Colon (tissue), 2 donors: ENCODE measurements around the gene CAP1.

Experiments
- FAIRE-seq: peaks from 2 replicates; lab custom pipeline; 2012; peaks lifted over from hg19 to GRCh38; lab: Jason Lieb, UNC
- donor health status: control.
- donor health status: control.

Gene CAP1

DNA sequence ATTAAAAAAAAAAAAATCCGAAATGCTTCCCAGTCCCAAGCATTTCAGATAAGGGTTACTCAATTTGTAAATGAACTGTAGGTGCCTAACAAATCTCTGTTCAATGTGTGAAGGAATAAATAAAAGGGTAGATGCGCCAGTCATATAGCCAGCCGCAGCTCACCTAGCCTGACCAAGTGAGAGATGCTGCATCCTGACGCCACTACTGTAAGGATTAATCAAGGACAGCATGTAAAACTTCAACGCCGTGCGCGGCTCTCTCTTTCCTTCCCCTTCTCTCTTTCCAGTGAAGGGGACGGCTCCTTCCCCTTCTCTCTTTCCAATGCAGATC lies 56.1 kb downstream of the CAP1 start:
- no peak for FAIRE-seq

DNA sequence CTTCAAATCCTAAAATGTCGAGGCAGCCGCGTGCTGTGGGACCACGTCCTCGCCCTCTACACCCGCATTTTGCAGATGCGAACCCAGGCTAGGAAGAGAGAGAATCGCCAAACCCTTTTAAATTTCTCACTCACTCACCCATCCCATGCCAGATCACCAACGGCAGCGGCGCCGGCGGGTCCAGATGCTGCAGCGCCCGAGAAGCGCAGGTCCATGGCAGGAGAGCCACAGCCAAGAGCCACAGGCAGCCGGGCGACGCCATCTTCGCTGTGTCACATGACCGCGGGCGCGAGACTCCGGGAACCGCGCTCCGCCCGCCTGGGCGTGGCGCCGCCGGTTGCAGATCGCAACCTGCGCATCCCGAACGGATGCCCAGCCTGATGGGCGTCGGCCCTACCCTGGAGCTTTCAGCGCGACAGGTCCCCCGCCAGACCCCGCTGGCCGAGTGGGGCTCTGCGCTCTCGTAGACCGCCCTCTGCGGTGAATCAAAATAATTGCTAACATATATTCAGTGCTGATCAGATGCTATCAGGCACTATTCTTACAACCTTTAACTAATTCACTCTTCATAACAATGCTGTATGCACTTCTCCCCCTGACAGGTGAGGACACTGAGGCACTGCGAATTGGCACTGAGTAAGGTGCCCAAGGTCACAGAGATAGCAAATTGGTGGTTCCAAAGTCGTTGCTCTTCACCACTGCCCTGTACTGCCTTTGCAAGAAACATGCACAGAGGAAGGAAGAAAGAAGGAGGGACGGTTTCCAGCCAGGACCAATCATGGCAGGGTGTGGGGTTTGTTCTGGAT lies 56.7 kb downstream of the CAP1 start, which contains the start of gene PPT1:
PPT1 (minus strand) TSS at position 276 of the 806 bp plus-strand sequence; CDS start at position 262, 14 bp downstream.
- FAIRE-seq: no peak

DNA sequence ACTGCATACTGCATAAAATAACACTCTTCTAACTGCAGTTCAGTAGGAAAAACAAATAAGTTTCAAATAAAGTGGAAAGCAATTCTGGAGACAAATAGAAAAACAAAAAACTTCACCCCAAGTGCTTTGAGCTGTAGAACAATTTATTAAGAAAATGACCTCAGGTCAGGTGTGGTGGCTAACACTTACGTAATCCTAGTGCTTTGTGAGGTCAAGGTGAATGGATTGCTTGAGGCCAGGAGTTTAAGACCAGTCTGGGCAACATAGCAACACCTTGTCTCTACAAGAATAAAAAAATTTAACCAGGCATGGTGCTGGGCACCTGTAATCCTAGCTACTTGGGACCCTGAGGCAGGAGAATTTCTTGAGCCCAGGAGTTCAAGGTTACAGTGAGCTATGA lies 61.5 kb downstream of the CAP1 start:
- no peak for FAIRE-seq

DNA sequence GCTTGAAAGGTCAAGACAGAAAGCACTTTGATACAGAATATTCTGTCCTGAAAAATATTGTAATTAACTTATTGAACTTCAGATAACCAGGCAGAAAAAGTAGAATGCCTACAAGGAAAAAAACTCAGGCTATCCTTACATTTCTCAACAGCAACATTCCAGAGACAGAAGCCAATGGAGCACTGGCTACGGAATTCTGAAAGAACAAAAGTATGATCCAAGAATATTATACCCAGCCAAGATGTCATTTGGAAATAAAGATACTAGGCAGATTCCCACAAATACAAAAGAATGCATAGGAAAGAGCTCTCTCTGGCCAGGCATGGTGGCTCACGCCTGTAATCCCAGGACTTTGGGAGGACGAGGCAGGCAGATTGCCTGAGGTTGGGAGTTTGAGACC lies 62.4 kb downstream of the CAP1 start:
- no peak for FAIRE-seq

DNA sequence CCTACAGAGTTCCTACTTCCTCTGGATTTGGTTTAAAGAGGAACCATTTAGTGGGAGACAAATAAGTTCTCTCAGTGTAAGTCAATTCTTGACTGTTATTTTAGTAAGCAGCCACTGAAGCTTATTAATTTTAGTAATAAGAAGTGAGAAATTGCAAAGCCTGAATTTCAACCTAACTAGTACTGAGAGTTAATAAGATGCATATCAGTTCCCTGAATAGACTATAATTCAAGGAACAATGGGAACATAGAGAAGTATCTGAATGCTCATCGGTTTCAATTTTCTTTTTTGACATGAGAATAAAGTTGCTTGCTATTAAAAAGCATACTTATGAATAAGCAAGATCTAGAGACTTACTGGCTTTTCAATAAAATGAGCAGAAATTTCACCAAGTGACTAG lies 64.5 kb downstream of the CAP1 start:
- no peak for FAIRE-seq

DNA sequence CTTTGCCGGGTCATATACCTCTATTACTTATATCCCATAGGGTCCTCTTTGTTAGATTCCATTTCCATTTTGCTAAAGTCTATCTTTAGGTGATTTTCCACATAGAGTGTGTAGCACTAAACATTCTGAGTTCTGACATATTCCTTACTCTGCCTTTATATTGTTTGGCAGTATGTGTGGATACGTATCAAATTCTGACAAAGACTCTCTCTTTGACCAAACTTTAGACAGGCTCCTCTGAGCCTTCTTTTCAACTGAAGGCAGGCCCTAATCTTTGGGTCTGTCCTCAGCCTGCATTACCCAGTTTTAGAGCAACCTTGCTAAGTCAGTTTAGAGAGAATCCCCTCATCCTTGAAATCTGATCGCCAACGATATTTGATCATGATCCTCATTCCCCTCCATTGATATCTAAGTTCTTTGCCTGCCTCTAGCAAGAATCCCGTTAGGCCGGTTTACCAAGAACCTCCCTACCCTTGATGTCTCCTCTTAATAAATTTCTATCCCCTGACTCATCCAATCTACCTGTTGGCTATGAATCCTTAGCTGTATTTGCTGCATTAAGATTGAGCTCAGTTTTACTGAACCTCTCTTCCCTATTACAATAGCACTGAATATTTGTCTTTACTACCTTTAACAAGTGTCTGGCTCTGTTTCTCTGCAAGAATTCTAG lies 66.9 kb downstream of the CAP1 start:
- no peak for FAIRE-seq

DNA sequence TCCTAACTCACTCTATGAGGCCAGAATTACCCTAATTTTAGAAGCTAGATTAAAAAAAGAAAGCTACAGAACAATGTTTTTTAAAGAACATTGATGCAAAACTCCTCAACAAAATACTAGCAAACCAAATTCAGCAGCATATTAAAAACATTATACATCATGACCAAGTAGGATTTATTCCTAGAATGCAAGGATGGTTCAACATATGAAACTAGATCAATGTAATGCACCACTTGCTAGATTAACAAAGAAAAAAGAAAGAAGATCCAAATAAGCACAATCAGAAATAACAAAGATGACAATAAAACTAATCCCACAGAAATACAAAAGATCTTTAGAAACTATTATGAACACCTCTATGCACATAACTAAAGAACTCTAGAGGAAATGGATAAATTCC lies 69.9 kb downstream of the CAP1 start:
- no peak for FAIRE-seq

DNA sequence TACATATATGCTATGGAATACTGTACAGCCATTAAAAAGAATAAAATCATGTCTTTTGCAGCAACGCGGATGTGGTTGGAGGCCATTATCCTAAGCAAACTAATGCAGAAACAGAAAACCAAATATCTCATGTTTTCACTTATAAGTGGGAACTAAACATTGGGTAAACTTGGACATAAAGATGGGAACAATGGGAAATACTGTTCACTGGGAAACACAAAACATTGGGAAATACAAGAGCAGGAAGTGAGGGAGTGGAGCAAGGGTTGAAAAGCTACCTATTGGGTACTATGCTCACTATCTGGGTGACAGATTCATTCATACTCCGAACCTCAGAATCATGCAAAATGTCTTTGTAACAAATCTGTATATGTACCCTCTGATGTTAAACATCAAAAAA lies 73.9 kb downstream of the CAP1 start:
- no peak for FAIRE-seq

DNA sequence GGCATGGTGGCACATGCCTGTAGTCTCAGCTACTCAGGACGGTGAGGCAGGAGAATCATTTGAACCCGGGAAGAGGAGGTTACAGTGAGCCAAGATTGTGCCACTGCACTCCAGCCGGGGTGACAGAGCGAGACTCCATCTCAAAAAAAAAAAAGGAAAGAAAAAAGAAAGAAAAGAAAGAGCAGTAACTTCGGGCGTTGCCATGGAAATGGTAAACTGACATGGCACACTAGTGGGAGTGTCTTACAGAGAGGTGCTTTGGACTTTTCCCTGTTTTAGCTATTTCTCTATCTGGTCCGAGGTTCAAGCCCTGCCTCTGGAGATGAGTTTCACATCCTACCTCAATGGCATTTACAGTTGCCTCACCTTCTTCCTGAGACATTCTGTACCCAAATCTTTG lies 79.6 kb downstream of the CAP1 start:
- no peak for FAIRE-seq
